Esophagus muscularis mucosa (tissue), 4 donors: Measurements from ENCODE around the gene NPPB. TPM values are rescaled to one million over a fixed set of nuclear protein-coding genes. Genes with fewer than 3 reads are reported as not detected.

Experiments
- DNase-seq: peaks from one replicate; pipeline ENCODE4 v3.0.0-alpha.2; 2017; ENCODE audit errors: extremely low spot score
- H3K27ac ChIP-seq, 4 donors: fragments of 200-600 bp; sonication (generic); replicated peaks in 1 of 4; 1 replicate in 3 of 4; 2 replicates in 1 of 4; pipeline ENCODE4 v1.5.1; 2016 to 2019; ENCODE audit warnings: mild to moderate bottlenecking in 1 of 4
- H3K27me3 ChIP-seq, 4 donors: fragments of 200-600 bp; sonication (generic); one replicate each; pipeline versions ENCODE4 v1.5.1 to v1.6.0; 2016 to 2019
- H3K36me3 ChIP-seq, 4 donors: fragments of 200-600 bp; sonication (generic); one replicate each; pipeline ENCODE4 v1.5.1; 2016 to 2019
- H3K4me1 ChIP-seq, 4 donors: fragments of 200-600 bp; sonication (generic); one replicate each; pipeline ENCODE4 v1.5.1; 2016 to 2019
- H3K4me3 ChIP-seq, 4 donors: fragments of 200-600 bp; sonication (generic); 1 replicate in 2 of 4; 2 replicates in 2 of 4; pipeline ENCODE4 v1.5.1; 2016 to 2019; ENCODE audit warnings: mild to moderate bottlenecking in 4 of 4, moderate library complexity in 1 of 4
- H3K9me3 ChIP-seq, 4 donors: fragments of 200-600 bp; sonication (generic); 1 replicate in 3 of 4; 2 replicates in 1 of 4; pipeline ENCODE4 v1.5.1; 2016 to 2019
- CTCF ChIP-seq, 3 experiments: fragments of 200-600 bp in 2 of 3; fragments of 450-650 bp in 1 of 3; sonication (generic) in 2 of 3; IDR thresholded peaks; one replicate each; pipeline ENCODE4 v1.5.1; 2017 to 2019; ENCODE audit warnings: antibody characterized with exemption in 3 of 3, mild to moderate bottlenecking in 2 of 3, moderate library complexity in 1 of 3
- EP300 ChIP-seq: sonication (generic); formaldehyde crosslinking; IDR thresholded peaks from one replicate; pipeline ENCODE4 v1.6.1; 2017; ENCODE audit warnings: antibody characterized with exemption
- POLR2A ChIP-seq: fragments of 450-650 bp; IDR thresholded peaks from one replicate; pipeline ENCODE4 v1.6.1; 2017; ENCODE audit warnings: antibody characterized with exemption, moderate library complexity, mild to moderate bottlenecking, low read depth
- POLR2AphosphoS5 ChIP-seq, 2 donors: sonication (generic); formaldehyde crosslinking; IDR thresholded peaks; one replicate each; pipeline ENCODE4 v1.6.1; 2017; ENCODE audit warnings: antibody characterized with exemption in 2 of 2
- WGBS: methylation state at CpG from one replicate; pipeline ENCODE4 v1.1.5; 2018; 5-methylcytosine and 5-hydroxymethylcytosine counted together
- intact Hi-C: fragments of 100-400 bp; cut with DNase I; formaldehyde crosslinking; loops from one replicate; pipeline ENCODE4 v1.15.1; 2023
- total RNA-seq, 4 donors: library from RNA; depleted of rRNA; stranded (reverse); fragments of >200 nt; gene quantifications; one replicate each; pipeline versions ENCODE4 v1.1.0 to v1.2.1, GENCODE V29; 2016

Gene NPPB
- total RNA-seq, 4 donors from 2014 or later = not detected

DNA sequence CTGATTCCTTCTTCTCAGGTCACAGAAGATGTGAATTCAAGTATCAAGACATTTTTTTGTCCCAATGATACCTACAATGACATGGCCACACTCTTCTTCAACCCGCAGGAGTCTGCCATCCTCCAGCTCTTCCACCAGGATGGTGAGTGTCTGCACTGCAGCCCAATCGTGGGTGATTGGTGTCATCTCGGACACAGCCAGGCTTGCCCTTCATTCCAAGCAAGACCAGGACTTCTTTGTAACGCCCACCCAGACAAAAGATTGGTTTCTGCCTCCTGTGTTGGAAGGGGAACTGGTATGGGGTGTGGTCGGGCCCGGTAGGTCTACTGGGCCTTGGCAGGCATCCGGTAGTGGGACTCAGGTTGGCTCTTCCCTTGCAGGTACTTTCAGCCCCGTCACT, 25.2 kb downstream of the NPPB start:
- whole genome bisulfite sequencing = 92% methylated on average over 8 of the region's 8 CpGs
- no peak for DNase-seq
- Histone ChIP-seq H3K36me3 (peaks cover 72 to 100% (median 99%) of the 10 kb centered on the region in 4 donors), H3K4me3 (no peak overlapping the region), H3K9me3 (no peaks in the 10 kb centered on the region), H3K4me1 (peaks cover 0 to 2% (median 0%) of the 10 kb centered on the region in 4 donors), H3K27ac (no peak overlapping the region), H3K27me3 (no peaks in the 10 kb centered on the region)
- intact Hi-C loops = no loop called here
- no peak for TF ChIP-seq POLR2A
- TF ChIP-seq EP300 = no peak
- no peak for TF ChIP-seq CTCF (IDR thresholded peaks at IDR 0.05)
- no peak for TF ChIP-seq POLR2AphosphoS5 (IDR thresholded peaks at IDR 0.05)

GRCh38 chr1:11831945-11832725, 26.6 kb downstream of the NPPB start:
- Histone ChIP-seq H3K9me3 (no peaks in the 10 kb centered on the region), H3K4me3 (no peak overlapping the region), H3K4me1 (no peaks in the 10 kb centered on the region), H3K36me3 (peaks cover 78 to 100% (median 99%) of the 10 kb centered on the region in 4 donors), H3K27me3 (no peaks in the 10 kb centered on the region), H3K27ac (no peak overlapping the region)
- WGBS = 79% methylated on average over 9 of the region's 9 CpGs
- intact Hi-C loops = no loop called here
- DNase-seq = no peak
- TF ChIP-seq EP300 (no peak), POLR2A (no peak), POLR2AphosphoS5 (IDR thresholded peaks at IDR 0.05) (no peak), CTCF (IDR thresholded peaks at IDR 0.05) (no peak)

DNA sequence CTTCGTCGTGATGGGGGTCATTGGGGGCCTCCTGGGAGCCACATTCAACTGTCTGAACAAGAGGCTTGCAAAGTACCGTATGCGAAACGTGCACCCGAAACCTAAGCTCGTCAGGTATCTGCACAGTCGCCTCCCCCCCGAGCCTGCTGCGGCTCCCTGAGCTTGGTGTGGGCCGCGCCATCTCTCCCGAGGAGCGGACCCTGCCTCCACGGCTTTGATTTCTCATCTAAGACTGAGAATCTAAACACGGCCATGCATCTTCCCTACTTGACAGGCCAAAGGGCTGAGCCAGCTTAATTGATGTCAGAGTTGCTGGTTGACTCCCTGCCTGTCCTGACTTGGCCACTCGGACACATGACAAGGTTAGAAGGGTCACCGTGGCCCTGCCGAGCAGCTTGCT, 30.2 kb downstream of the NPPB start:
- peaks cover 64 to 100% (median 99%) of the 10 kb centered on the region in 4 donors for H3K36me3 ChIP-seq
- TF ChIP-seq EP300 (no peak), POLR2AphosphoS5 (IDR thresholded peaks at IDR 0.05) (no peak), CTCF (IDR thresholded peaks at IDR 0.05) (no peak), POLR2A (no peak)
- H3K9me3 ChIP-seq = no peaks in the 10 kb centered on the region
- H3K27me3 ChIP-seq = no peaks in the 10 kb centered on the region
- WGBS = 88% methylated on average over 18 of the region's 19 CpGs
- intact Hi-C loops = no loop called here
- H3K4me3 ChIP-seq = no peak overlapping the region
- DNase-seq = no peak
- no peak overlapping the region for H3K27ac ChIP-seq
- no peaks in the 10 kb centered on the region for H3K4me1 ChIP-seq

GRCh38 chr1:11826946-11827345, 31.8 kb downstream of the NPPB start:
- TF ChIP-seq EP300 (no peak), POLR2A (no peak), POLR2AphosphoS5 (IDR thresholded peaks at IDR 0.05) (no peak), CTCF (IDR thresholded peaks at IDR 0.05) (no peak)
- no peaks in the 10 kb centered on the region for H3K9me3 ChIP-seq
- intact Hi-C loops = no loop called here
- H3K27me3 ChIP-seq = no peaks in the 10 kb centered on the region
- WGBS = 90% methylated on average over 9 of the region's 9 CpGs
- peaks cover 66 to 99% (median 98%) of the 10 kb centered on the region in 4 donors for H3K36me3 ChIP-seq
- DNase-seq = no peak
- no peak overlapping the region for H3K27ac ChIP-seq
- H3K4me3 ChIP-seq = no peak overlapping the region
- no peaks in the 10 kb centered on the region for H3K4me1 ChIP-seq

GRCh38 chr1:11825131-11825530, 33.6 kb downstream of the NPPB start:
- peaks cover 65 to 100% (median 90%) of the 10 kb centered on the region in 4 donors for H3K36me3 ChIP-seq
- intact Hi-C loops = no loop called here
- H3K27ac ChIP-seq = no peak overlapping the region
- H3K4me1 ChIP-seq = peaks cover 0 to 5% (median 0%) of the 10 kb centered on the region in 4 donors
- no peak for DNase-seq
- TF ChIP-seq EP300 = no peak
- no peak overlapping the region for H3K4me3 ChIP-seq
- WGBS = 90% methylated on average over 7 of the region's 7 CpGs
- H3K9me3 ChIP-seq = no peaks in the 10 kb centered on the region
- no peaks in the 10 kb centered on the region for H3K27me3 ChIP-seq
